ENCODE measurements around the gene ANKRD63.

ANKRD63 gene

DNA sequence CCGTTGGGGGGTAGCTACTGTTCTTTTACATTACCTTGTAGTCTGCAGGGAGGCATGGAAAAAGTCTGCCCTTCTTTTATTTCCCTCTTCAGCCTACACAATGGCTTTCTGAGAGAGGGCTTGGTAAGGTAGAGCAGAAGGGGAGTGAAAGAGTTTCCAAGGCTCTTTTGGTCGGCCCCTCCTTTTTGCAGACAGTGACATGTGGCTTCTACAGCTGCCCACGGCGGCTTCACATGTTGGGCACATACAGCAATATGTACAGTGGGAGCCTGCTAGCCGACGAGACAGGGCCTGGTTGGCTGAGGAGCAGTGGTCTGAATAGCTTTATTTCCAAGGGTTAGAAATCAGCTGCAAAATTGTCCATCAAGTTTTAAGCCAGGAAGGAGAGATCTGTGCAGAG lies 44.6 kb upstream of the ANKRD63 start:
- H2BK15ac ChIP-seq (ENCODE audit: low read depth, poor library complexity, severe bottlenecking): peak overlapping the region; percentile 86
- DNase-seq: no peak
- H3K79me1 ChIP-seq (replicated peaks; ENCODE audit: low read length, poor library complexity, severe bottlenecking): peaks cover 5% of the 10 kb centered on the region
- peak overlapping the region; percentile 95 for H2AK5ac ChIP-seq (ENCODE audit: low read length, severe bottlenecking)
- peaks cover 34% of the 10 kb centered on the region for H3K4me1 ChIP-seq (ENCODE audit: control insufficient read depth, insufficient read depth, low read depth, low read length)
- H3K4me2 ChIP-seq (ENCODE audit: low read length, poor library complexity, severe bottlenecking): peak overlapping the region; percentile 3
- H2BK120ac ChIP-seq (ENCODE audit: low read depth, low read length): peak overlapping the region; percentile 64
- peak overlapping the region; percentile 95 for H3K27ac ChIP-seq (ENCODE audit: low read length, poor library complexity, severe bottlenecking)
- H3K18ac ChIP-seq (ENCODE audit: low read depth in 1 of 2, low read length in 2 of 2): peak overlapping the region; percentile 80 to 82
- H3K9me3 ChIP-seq (ENCODE audit: control insufficient read depth, low read length): no peaks in the 10 kb centered on the region
- no peak overlapping the region for H3K9ac ChIP-seq (ENCODE audit: low read length)
- 37% methylated on average over 6 of the region's 6 CpGs for WGBS
- H2BK5ac ChIP-seq (ENCODE audit: low read depth, low read length, poor library complexity, severe bottlenecking): peak overlapping the region; percentile 87
- H4K91ac ChIP-seq (ENCODE audit: low read length): peak overlapping the region; percentile 84
- H3K23ac ChIP-seq (ENCODE audit: low read length in 2 of 2): peak overlapping the region in 1 of 2 experiments; percentile 2
- no peak overlapping the region for H2AFZ ChIP-seq (ENCODE audit: low read depth, low read length)
- no peak overlapping the region for H3K14ac ChIP-seq (ENCODE audit: low read length in 2 of 2)
- peak overlapping the region; percentile 84 to 85 for H3K4ac ChIP-seq (ENCODE audit: low read depth in 1 of 2, low read length in 2 of 2)
- peak overlapping the region in 1 of 2 experiments; percentile 44 for H2BK12ac ChIP-seq (ENCODE audit: low read length in 2 of 2)
- H4K8ac ChIP-seq (ENCODE audit: low read length): peak overlapping the region; percentile 74
- no peaks in the 10 kb centered on the region for H3K27me3 ChIP-seq (ENCODE audit: control insufficient read depth in 1 of 2, insufficient read depth in 1 of 2, low read length in 2 of 2)
- peaks cover 4 to 5% of the 10 kb centered on the region in 2 experiments for H3K36me3 ChIP-seq (ENCODE audit: control insufficient read depth in 1 of 2, insufficient read depth in 2 of 2, low read depth in 1 of 2, low read length in 2 of 2)
- H3K4me3 ChIP-seq (ENCODE audit: insufficient read depth in 1 of 2, low read depth in 1 of 2, low read length in 2 of 2): no peak overlapping the region

DNA sequence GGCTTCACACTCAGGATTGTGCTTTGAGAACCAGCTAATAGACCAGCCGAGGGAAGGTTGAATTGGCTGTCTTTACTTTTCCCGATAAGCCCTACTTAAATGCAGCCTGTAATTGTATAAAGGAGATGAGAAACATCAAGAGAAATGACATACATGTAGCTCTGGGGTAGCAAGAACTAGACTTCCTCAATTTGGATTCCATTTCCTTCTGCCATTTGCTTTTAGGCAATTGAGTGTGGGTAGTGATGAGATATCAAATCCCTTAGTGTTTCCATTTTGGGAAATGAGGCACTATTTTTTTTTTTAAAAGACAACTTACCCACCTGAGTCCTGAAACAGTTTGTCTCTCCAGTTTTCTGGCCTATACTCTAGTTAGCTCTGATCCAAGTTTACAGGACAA lies 42.8 kb upstream of the ANKRD63 start:
- H2AK5ac ChIP-seq (ENCODE audit: low read length, severe bottlenecking): peak overlapping the region; percentile 79
- H3K27me3 ChIP-seq (ENCODE audit: control insufficient read depth in 1 of 2, insufficient read depth in 1 of 2, low read length in 2 of 2): no peaks in the 10 kb centered on the region
- no peak overlapping the region for H4K8ac ChIP-seq (ENCODE audit: low read length)
- WGBS: 100% methylated on average over 1 of the region's 2 CpGs
- no peaks in the 10 kb centered on the region for H3K9me3 ChIP-seq (ENCODE audit: control insufficient read depth, low read length)
- no peak overlapping the region for H3K4me3 ChIP-seq (ENCODE audit: insufficient read depth in 1 of 2, low read depth in 1 of 2, low read length in 2 of 2)
- H3K79me1 ChIP-seq (replicated peaks; ENCODE audit: low read length, poor library complexity, severe bottlenecking): no peaks in the 10 kb centered on the region
- H3K18ac ChIP-seq (ENCODE audit: low read depth in 1 of 2, low read length in 2 of 2): peak overlapping the region in 1 of 2 experiments; percentile 77
- peaks cover 36% of the 10 kb centered on the region for H3K4me1 ChIP-seq (ENCODE audit: control insufficient read depth, insufficient read depth, low read depth, low read length)
- H3K4ac ChIP-seq (ENCODE audit: low read depth in 1 of 2, low read length in 2 of 2): no peak overlapping the region
- peak overlapping the region; percentile 92 for H3K4me2 ChIP-seq (ENCODE audit: low read length, poor library complexity, severe bottlenecking)
- H4K91ac ChIP-seq (ENCODE audit: low read length): no peak overlapping the region
- H2AFZ ChIP-seq (ENCODE audit: low read depth, low read length): no peak overlapping the region
- H3K27ac ChIP-seq (ENCODE audit: low read length, poor library complexity, severe bottlenecking): no peak overlapping the region
- H3K36me3 ChIP-seq (ENCODE audit: control insufficient read depth in 1 of 2, insufficient read depth in 2 of 2, low read depth in 1 of 2, low read length in 2 of 2): peaks cover 0 to 4% of the 10 kb centered on the region in 2 experiments
- H3K9ac ChIP-seq (ENCODE audit: low read length): no peak overlapping the region
- H3K14ac ChIP-seq (ENCODE audit: low read length in 2 of 2): no peak overlapping the region
- no peak overlapping the region for H2BK5ac ChIP-seq (ENCODE audit: low read depth, low read length, poor library complexity, severe bottlenecking)
- no peak for DNase-seq
- no peak overlapping the region for H2BK15ac ChIP-seq (ENCODE audit: low read depth, poor library complexity, severe bottlenecking)
- H2BK12ac ChIP-seq (ENCODE audit: low read length in 2 of 2): peak overlapping the region in 1 of 2 experiments; percentile 64
- no peak overlapping the region for H2BK120ac ChIP-seq (ENCODE audit: low read depth, low read length)
- H3K23ac ChIP-seq (ENCODE audit: low read length in 2 of 2): no peak overlapping the region

DNA sequence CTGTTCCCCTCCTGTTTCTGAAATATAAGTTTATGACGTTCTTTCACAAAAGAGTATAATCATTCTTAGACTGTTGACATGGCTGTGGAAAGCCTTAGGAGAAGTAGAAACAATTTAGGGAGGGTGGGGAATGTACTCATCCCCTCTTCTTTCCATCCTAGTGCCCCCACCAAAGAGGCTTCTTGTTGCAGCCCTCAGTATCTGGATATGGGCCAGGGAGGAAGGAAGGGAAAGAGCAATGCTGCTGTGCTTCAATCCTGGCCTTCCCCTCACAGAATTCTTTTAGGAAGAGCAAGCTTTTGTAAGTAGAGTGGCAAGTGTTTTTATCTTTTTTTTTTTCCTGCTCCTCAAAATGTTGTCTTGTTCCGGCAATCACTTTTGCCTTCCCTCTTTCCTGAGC lies 42.3 kb upstream of the ANKRD63 start:
- Histone ChIP-seq H2BK12ac (ENCODE audit: low read length in 2 of 2) (no peak overlapping the region), H3K36me3 (ENCODE audit: control insufficient read depth in 1 of 2, insufficient read depth in 2 of 2, low read depth in 1 of 2, low read length in 2 of 2) (peaks cover 0 to 4% of the 10 kb centered on the region in 2 experiments), H3K9me3 (ENCODE audit: control insufficient read depth, low read length) (no peaks in the 10 kb centered on the region), H2BK15ac (ENCODE audit: low read depth, poor library complexity, severe bottlenecking) (no peak overlapping the region), H4K91ac (ENCODE audit: low read length) (no peak overlapping the region), H3K27ac (ENCODE audit: low read length, poor library complexity, severe bottlenecking) (no peak overlapping the region), H3K4ac (ENCODE audit: low read depth in 1 of 2, low read length in 2 of 2) (peak overlapping the region in 1 of 2 experiments; percentile 8), H2AFZ (ENCODE audit: low read depth, low read length) (no peak overlapping the region), H3K4me1 (ENCODE audit: control insufficient read depth, insufficient read depth, low read depth, low read length) (peaks cover 32% of the 10 kb centered on the region), H2AK5ac (ENCODE audit: low read length, severe bottlenecking) (peak overlapping the region; percentile 61), H4K8ac (ENCODE audit: low read length) (no peak overlapping the region), H3K14ac (ENCODE audit: low read length in 2 of 2) (no peak overlapping the region), H2BK120ac (ENCODE audit: low read depth, low read length) (no peak overlapping the region), H3K79me1 (replicated peaks; ENCODE audit: low read length, poor library complexity, severe bottlenecking) (no peaks in the 10 kb centered on the region), H2BK5ac (ENCODE audit: low read depth, low read length, poor library complexity, severe bottlenecking) (no peak overlapping the region), H3K18ac (ENCODE audit: low read depth in 1 of 2, low read length in 2 of 2) (peak overlapping the region in 1 of 2 experiments; percentile 51), H3K23ac (ENCODE audit: low read length in 2 of 2) (no peak overlapping the region), H3K4me3 (ENCODE audit: insufficient read depth in 1 of 2, low read depth in 1 of 2, low read length in 2 of 2) (peak overlapping the region in 1 of 2 experiments; percentile 81), H3K9ac (ENCODE audit: low read length) (peak overlapping the region; percentile 68), H3K4me2 (ENCODE audit: low read length, poor library complexity, severe bottlenecking) (peak overlapping the region; percentile 92), H3K27me3 (ENCODE audit: control insufficient read depth in 1 of 2, insufficient read depth in 1 of 2, low read length in 2 of 2) (no peaks in the 10 kb centered on the region)
- WGBS: 100% methylated on average over 1 of the region's 2 CpGs
- DNase-seq: peak; percentile 46

DNA sequence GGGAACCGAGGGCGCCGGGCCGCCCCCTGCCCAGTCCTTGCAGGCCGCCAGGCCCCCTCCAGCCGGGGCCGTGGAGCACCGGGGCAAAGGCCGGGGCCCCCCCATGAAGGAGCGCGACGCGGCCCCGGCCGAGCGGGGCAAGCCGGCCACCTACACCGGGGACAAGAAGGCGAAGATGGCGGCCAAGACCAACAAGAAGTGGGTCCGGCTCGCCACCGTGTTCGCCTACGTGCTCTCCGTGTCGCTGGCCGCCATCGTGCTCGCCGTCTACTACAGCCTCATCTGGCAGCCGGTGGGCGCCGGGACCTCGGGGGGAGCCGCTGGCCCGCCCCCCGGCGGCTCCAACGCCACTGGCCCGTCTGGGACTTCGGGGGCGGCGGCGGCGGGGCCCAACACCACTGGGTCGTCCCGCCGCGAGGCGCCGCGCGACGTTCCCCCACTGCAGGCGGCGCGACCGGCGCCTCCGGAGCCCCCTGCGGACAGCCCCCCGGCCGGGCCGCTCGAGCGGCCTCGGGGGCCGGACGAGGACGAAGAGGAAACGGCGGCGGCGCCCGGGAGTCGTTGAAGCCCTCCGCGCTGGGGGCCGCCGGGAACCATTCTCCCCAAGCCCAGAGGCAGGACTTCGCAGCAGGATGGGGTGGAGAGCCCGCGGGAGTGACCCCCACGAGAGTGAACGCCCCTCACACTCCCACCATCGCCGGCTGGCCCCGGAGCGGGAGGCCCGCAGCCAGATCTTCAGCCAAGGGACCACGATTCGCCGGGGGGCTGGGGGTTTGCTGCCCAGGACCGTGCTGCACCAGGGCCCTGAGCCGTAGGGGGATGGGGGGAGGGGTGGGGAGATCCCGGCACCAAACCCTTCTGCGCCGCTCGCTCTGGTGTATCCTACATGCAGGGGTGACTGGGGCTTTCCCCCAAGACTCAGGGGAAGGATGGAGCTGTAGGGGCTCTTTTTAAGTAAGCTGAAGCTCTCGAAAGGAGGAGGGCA lies 41.4 kb upstream of the ANKRD63 start:
- Histone ChIP-seq H3K9me3 (ENCODE audit: control insufficient read depth, low read length) (no peaks in the 10 kb centered on the region), H2BK12ac (ENCODE audit: low read length in 2 of 2) (peak overlapping the region; percentile 18 to 34), H3K23ac (ENCODE audit: low read length in 2 of 2) (peak overlapping the region; percentile 1 to 65), H4K91ac (ENCODE audit: low read length) (peak overlapping the region; percentile 43), H2AFZ (ENCODE audit: low read depth, low read length) (peak overlapping the region; percentile 8), H3K18ac (ENCODE audit: low read depth in 1 of 2, low read length in 2 of 2) (peak overlapping the region; percentile 80 to 81), H2BK5ac (ENCODE audit: low read depth, low read length, poor library complexity, severe bottlenecking) (peak overlapping the region; percentile 46), H3K27ac (ENCODE audit: low read length, poor library complexity, severe bottlenecking) (no peak overlapping the region), H2AK5ac (ENCODE audit: low read length, severe bottlenecking) (peak overlapping the region; percentile 27), H3K4ac (ENCODE audit: low read depth in 1 of 2, low read length in 2 of 2) (peak overlapping the region; percentile 5 to 89), H3K4me1 (ENCODE audit: control insufficient read depth, insufficient read depth, low read depth, low read length) (peaks cover 24% of the 10 kb centered on the region), H2BK15ac (ENCODE audit: low read depth, poor library complexity, severe bottlenecking) (peak overlapping the region; percentile 82), H3K36me3 (ENCODE audit: control insufficient read depth in 1 of 2, insufficient read depth in 2 of 2, low read depth in 1 of 2, low read length in 2 of 2) (peaks cover 0 to 4% of the 10 kb centered on the region in 2 experiments), H3K27me3 (ENCODE audit: control insufficient read depth in 1 of 2, insufficient read depth in 1 of 2, low read length in 2 of 2) (peaks cover 0 to 3% of the 10 kb centered on the region in 2 experiments), H3K4me2 (ENCODE audit: low read length, poor library complexity, severe bottlenecking) (peak overlapping the region; percentile 92), H3K79me1 (replicated peaks; ENCODE audit: low read length, poor library complexity, severe bottlenecking) (no peaks in the 10 kb centered on the region), H3K14ac (ENCODE audit: low read length in 2 of 2) (peak overlapping the region in 1 of 2 experiments; percentile 95), H2BK120ac (ENCODE audit: low read depth, low read length) (peak overlapping the region; percentile 82), H3K9ac (ENCODE audit: low read length) (peak overlapping the region; percentile 68), H3K4me3 (ENCODE audit: insufficient read depth in 1 of 2, low read depth in 1 of 2, low read length in 2 of 2) (peak overlapping the region; percentile 69 to 81), H4K8ac (ENCODE audit: low read length) (peak overlapping the region; percentile 19)
- peak; percentile 36 for DNase-seq
- under 1% methylated on average over 73 of the region's 101 CpGs for WGBS

Measured in mesenchymal stem cell (in vitro differentiated cells and primary cell).